ENCODE measurements around the gene C1QTNF8. TPM values are rescaled to one million over a fixed set of nuclear protein-coding genes. Genes with fewer than 3 reads are reported as not detected.

Gene C1QTNF8, protein sequence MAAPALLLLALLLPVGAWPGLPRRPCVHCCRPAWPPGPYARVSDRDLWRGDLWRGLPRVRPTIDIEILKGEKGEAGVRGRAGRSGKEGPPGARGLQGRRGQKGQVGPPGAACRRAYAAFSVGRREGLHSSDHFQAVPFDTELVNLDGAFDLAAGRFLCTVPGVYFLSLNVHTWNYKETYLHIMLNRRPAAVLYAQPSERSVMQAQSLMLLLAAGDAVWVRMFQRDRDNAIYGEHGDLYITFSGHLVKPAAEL
- total RNA-seq (2014; rRNA removed; shearing (Covaris generic)) = not detected in 2 replicates

DNA sequence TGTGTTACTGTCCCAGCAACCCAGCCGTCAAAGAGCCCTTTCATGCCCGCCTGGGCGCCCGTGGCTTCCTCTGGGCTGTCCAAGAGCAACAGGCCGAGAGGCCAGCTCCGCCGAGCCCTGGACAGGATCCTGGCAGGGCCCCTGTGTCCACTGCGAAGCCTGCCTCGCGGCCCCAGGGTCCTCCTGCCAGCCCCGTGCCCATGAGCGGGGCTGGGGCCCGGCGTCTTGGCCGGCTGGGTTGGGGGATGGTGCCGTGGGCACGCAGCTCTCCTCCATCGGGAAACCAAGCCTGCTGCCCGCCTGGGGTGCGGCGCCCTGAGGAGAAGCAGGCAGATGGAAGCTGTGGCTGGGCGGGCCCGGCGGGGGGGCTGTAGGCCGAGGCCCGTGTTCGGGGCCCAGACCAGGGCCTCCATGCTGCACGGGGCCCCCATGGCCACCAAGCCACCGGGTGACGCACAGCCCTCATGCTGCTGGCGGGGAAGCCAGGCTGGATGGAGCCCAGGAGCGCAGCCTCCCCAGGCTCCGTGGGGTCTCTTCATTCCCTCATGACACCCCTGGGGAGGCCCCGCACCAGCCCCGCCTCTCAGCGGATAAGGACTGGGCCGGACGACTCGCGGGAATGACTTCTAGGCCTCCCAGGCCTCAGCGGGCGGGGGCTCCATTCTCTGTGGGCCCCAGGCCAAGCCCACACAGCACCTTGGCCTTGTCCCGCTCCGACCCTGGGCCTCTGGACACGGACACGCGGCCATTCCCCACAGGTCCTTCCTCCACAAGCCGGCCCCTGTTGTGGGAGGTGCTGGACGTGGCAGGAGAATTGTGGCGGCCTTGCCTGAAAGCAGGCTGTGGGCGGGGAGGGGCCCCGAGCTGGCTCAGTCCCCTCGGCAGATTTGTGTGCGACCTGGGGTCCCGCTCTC is at the start of gene C1QTNF8:
TSS of gene C1QTNF8 (minus strand) at position 76 of the 914 bp plus-strand sequence. CDS start 1,322 bp downstream, outside the sequence.
- DNase-seq (ENCODE audit: low read depth) = no peak

DNA sequence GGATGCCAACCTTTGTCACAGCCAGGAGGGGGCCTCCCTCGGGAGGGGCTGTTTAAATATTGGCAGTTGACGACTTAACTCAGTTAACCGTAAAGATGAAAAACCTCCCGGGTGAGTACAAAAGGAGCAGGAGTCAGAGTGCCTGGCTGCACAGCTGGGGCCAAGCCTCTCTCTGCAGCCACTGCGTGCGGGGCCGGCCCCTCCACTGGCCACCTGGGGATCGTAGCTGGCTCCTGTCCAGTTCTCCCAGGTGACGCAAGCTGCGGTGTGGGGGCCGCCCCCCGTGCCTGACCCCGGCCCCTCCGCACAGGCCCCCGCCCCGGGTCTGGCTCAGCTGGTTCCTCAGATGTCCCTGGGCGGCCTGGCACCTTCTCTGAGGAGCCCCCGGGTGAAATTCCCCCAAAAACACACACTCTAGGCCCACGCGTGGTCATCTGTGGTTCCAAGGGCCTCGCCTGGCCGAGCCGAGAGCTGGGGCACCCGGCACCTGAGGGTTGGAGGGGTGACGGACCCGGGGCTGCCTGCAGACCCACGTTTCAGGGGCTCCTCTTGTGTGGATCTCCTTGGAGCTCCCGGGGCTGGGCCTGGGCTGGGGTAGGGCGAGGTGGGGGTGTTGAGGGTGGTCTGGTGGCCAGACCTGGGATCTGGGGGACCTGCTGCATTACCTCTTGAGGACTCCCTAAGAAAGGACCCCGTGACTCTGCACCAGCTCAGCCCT is 49.5 kb upstream of the C1QTNF8 start:
- no peak for DNase-seq (ENCODE audit: low read depth)

DNA sequence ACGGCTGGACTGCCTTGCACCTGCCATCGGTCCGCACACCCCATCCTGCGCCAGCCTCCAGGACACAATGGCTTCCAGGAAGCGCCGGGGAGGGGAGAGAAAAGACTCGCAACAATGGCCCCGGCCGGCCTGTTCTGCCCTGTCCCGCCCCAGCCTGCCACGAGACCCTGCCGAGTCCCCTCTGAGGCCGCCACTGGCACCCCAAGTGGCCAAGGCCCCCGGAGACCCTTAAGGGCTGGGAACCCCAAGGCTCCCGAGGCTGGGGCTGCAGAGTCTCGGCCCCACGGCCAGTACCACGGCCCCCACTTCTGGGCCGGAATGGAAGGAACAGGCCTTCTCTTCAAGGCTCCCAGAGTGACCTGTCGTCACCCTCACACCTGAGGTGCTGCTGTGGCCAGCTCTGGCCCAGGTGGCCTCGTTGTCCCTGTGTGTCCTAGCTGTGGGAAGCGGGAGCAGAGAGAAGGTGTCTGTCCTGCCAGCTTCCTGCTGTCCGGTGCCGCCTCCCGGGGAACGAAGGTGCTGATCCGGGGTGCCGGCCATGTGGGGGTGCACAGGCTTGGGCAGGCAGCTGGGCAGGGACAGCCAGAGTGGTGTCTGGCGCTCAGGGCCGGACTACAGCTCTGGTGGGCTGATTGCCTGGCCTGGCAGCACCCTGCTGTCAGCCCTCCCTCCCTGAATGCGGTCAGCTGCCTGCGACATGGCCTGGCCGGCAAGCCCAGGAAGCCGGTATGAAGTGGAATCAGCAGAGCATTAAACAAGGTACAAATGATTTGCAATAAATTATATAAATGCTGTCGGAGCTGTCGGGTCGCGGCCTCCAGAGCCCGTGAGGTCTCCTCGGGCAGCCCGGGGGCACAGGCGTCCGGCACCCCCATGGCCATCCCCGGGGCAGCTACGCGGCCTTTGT is 48.7 kb upstream of the C1QTNF8 start:
- DNase-seq (ENCODE audit: low read depth) = no peak

DNA sequence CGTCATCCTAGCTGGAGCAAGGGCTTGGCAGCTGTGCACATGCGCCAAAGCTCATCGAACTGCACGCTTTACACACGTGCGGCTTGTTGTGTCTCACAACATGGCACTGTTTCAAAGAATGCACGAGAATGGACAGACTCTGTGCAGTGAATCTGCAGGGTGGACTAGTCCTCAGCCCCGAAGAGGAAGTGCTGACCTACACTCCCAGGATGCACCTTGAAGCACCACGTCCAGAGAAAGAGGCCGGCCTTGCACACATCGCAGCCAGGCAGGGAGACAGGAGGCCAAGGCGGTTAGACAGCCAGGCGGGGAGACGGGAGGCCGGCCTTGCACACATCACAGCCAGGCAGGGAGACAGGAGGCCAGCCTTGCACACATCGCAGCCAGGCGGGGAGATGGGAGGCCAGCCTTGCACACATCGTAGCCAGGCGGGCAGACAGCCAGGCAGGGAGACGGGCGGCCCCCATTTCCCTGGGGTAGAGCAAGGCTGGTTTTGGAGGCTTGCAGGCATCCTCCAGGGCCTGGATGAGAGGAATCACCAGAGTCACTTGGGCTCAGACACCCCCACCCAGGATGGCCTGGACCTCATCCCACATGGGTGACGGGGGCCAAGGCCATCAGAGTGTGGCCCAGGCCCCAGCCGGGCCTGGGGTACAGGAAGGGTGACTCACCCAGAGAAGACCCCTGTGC is 47.9 kb upstream of the C1QTNF8 start:
- no peak for DNase-seq (ENCODE audit: low read depth)

DNA sequence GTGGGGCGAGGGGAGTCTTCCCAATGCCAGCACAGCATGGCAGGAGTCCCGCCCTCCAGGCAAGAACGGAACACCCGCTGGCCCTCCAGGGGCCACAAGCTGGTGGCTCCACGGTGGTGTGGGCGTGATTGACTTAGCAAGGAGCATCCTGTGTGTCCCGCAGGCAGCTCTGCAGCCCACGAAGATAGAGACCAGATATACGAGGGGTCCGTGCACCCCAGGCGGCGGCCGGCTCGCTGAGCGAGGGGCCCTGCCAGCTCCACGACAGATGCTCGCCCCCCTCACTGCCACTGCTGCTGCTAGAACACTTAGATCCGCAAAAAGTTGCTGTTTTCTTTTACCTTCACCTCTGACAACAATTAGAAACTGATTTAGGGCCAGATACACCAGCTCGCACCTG is 46.9 kb upstream of the C1QTNF8 start:
- DNase-seq (ENCODE audit: low read depth) = no peak

DNA sequence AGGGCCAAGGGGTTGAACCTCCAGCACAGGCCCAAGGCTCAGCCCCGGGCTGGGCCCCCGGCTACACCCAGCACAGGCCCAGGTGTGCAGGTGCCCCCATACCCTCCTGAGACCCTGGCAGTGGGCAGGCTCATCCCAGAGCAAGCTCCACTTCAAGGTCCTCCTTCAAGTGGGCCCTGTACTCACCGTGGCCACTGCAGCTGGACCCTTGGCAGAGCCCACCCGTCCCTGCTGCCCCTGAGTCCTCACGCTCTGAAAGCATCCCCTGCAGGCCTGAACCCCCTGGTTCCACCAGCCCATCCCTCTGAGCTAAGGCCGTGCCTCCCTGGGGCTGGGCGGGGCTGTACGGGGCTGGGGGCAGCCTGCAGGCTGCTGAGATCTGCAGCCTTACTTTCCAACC is 45.7 kb upstream of the C1QTNF8 start:
- DNase-seq (ENCODE audit: low read depth) = no peak

DNA sequence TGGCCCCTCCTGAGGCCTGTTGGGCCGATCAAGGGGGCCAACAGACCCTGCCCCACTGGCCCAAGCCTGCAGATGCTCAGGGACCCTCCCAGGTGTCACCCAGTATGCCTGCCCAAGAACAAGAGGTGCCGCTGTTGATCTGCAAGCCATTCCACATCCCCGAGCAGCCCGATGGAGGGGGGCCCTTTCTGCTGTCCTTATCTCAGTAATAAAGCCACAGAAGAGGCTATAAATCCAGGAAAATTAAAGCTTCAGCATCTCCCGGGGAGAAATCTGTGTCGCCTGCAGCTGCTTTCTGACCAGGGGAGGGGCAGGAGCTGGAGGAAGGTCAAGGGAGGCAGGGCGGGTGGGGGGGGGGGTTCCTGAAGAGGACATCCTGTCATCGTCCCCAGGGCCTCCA is 45.1 kb upstream of the C1QTNF8 start:
- no peak for DNase-seq (ENCODE audit: low read depth)

DNA sequence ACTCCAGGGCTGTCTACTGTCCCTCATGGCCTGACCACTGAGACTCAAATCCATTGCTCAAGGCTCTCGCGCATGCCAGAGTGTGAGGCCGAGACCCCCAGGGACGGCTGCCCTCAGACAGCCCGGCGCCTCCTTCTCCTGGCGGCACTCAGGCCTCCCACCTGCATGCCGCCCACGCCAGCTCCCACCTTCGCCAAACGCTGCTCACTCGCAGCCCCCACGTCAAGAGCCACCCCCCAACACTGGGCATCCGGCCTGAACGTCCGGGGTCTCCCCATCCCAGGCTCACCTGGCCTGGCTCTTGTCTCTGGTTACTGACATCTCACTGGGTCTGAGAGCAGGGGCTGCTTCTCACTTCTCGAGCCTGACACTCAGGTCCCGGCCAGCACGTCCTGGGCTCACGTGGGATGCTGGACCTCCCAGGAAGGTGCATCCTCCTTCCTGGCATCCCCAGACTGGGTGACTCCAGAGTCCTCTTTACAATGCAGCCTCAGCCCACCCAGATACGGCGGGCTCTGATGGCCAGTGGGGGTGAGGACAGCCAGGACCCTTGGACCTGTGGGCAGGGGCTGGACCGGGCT is 44.6 kb upstream of the C1QTNF8 start:
- DNase-seq (ENCODE audit: low read depth) = no peak

DNA sequence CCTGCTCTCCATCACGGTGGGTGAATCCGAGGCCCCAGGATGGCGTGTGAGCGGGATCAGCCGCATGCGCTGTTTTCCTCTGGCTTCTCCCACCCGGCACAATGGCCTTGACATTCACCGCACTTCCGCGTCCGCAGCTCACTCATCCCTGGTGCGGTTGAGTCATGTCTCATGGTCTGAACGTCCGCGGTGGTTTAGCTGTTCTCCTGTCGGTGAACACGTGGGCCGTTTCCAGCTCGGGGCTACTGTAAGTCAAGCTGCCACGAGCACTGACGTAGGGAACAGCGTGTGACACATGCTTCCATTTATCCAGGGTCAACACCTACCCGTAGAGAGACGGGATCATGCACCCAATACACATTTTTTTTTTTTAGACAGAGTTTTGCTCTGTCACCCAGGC is 41.6 kb upstream of the C1QTNF8 start:
- DNase-seq (ENCODE audit: low read depth) = peak; percentile 92

DNA sequence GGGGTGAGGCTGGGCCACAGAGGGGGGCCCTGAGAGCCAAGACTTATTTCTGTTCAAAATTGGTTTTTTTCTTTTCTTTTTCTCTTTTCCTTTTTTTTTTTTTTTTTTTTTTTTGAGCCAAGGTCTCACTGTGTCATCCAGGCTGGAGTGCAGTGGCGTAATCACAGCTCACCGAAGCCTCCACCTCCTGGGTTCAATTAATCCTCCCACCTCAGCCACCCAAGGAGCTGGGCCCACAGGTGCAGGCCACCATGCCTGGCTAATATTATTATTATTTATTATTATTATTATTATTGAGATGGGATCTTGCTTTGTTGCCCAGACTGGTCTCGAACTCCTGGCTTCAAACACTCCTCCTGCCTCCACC is 39.4 kb upstream of the C1QTNF8 start:
- DNase-seq (ENCODE audit: low read depth) = no peak

DNA sequence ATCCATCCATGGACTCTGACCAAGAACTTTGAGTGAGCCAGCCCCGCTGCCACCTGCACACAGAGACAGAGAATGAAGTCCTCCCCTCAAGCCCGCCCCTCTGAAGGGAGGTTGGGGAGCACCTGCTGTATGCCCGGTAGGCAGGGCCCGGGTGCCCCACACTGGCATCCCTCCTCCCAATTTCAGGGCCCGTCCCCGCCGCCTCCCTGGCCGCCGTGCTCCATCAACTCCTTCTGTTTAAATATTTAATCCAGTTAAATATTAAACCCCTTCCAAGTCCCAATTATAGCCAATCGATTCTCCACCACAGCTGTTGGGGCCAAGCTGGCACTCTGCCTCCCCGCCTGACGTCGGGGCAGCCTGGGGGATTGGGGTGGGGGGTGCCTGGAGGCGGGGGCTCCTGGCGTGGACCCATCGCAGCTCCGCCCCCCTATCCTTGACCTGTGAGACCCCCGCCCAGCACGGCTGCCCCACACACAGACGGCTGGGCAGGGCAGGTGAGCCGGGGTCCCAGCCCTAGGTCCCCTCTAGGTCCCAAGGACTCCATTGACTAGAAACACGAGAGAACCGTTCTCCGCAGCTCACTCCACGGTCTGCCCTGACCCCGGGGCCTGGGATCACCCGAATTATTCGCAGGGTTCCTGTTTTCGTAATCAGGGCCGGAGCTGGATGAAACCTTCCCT is 38.9 kb upstream of the C1QTNF8 start:
- no peak for DNase-seq (ENCODE audit: low read depth)

DNA sequence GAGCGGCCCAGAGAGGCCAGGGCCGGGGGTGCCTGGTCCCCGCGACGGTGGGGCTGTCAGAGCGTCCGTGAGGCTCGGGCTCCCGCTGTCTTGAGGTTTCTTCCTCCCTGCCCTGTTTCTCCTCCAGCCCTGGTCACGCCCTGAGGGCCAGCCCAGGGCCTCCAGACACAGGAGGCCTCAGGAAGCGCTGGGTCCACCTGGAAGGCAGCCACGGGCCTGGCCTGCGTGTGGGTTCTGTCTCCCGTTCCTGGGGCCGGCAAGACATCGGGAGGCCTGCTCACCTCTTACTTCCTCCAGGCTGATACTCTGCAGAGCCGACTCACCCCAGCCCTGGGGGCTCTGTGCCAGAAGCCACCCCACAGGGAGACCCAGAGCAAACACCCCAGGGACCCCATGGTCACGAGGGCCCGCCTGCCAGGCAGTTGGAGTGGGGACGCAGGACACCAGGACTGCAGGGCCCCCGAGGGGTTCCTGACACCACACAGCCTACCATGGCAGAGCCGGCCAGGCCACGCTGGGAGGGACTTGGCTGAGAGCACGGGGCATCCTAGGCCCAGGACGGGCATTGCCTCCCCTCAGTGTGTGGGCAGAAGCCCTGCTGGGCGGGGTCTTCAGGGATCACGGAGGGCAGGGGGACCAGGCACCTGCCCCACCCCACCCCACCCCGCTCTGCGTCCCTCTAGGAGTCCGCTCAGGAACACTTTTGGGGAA is 37.9 kb upstream of the C1QTNF8 start:
- no peak for DNase-seq (ENCODE audit: low read depth)

DNA sequence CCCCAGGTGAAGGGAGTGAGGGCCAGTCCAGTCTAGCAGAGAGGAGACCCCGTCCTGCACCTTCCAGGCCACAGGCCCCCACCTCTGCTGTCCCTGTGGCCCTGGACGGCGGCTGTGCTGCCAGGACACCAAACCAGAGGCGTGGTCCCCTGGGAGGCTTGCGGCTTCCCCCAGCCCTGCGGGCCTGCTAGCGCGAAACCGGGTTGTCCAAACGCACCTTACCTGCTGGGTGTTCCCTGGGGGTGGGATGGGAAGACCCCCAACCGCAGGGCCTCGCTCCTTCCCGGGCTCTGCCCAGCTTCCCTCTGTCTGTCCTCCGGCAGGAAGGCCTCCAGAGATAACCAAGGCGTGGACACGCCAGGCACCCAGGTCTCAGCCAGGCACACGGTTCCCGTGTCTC is 37.2 kb upstream of the C1QTNF8 start:
- no peak for DNase-seq (ENCODE audit: low read depth)

DNA sequence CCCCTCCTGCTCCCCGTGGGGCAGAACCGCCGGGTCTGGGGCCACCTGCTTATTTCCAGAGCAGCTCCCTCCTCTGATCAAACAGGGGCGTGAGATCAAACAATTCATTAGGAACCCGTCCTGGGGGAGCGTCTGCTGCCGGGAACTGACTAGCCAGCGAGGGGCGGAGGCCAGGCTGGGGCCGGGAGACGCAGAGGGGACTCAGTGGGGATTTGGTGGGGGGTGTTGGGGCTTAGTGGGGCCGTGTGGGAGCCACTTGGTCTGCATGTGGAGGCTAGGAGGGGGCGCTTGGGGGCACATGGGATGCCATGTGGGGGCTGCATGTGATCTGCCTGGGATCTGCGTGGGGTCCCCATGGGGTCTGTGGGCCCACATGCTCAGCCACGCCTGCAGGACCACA is 36.4 kb upstream of the C1QTNF8 start:
- no peak for DNase-seq (ENCODE audit: low read depth)

DNA sequence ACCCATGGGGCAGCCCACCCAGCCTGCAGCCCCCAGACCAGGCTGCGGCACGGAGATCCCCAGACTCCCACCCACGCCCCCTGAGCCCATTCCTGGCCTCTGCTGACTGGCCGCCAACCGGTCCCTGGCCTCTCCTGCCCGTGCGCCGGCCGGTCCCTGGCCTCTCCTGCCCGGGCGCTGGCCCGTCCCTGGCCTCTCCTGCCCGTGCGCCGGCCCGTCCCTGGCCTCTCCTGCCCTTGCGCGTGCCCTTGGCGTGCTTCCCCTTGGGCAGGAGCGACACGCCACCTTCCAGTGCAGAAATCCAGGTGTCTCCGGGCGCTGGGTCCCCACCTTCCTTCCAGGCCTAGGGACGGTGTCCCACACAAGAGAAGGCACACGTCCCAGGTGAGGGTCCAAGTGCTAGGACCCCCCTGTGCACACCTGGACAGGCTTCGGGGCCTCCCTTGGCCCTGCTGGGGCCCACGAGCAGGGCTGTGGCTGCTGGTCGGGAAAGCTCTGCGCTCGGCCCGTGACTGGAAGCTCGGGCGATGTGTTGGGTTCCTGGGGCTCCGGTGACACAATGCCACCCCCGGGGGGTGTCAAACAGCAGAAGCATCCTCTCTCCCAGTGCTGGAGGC is 35.4 kb upstream of the C1QTNF8 start:
- DNase-seq (ENCODE audit: low read depth) = no peak

DNA sequence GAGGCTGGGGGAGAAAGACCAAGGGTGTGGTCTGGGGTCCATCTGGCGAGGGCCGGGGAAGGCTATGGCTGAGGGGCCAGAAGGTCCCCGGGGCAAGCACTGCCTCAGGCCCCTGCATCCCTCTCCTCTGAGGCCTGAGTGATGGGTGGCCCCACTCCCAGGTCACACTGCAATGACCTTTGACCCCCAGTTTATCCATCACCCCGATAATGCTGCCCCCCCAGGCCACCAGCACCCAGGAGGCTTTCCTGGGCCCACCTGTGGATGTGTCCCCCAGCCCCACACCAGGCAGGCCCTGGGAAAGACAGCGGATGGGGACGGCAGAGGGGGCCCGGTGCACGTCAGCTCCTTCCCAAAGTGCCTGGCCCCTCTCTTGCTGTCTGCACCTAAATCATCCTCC is 34.3 kb upstream of the C1QTNF8 start:
- DNase-seq (ENCODE audit: low read depth) = no peak

DNA sequence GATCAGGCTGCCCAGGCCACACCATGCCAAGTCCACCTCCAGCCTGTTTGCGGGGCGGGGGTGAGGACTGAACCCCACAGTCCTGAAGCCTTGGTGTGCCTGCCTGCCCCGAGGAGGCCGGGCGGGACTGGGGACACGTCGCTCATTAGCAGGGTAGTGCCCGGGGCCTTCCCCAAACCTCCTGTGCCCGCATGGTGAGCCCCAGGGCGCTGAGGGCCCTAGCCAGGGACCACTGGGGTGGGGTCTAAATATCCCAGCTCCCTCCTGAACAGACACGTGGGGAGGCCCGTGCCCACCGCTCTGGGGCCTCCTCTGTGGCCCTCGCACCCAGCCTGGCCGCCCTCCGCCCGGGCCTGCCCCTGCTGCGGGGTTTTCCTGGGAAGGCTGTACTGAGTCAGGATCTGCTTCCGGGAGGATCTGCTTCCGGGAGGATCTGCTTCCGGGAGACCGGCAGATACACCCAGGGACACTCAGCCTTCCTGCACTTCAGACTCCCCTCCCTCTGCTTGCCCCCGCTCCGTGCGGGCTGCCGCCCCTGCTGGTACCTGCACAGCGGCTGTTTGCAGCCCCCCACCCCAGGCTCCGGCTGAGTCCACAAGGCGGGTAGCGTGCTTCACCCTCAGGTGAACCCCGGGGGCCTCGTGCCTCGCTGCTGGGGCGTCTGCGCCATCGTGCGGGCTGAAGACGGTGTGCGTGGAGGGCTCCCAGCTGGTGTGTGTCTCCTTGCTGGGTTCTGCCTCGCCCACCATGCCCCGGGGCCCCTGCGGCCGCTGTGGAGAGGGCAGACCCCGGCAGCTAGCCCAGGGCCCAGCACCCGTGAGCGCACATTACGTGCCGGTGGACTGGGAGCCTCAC is 33.3 kb upstream of the C1QTNF8 start:
- DNase-seq (ENCODE audit: low read depth) = no peak
